CD4-positive, alpha-beta T cell treated with Interleukin-17A for 4 hours (primary cell): ENCODE data around the gene TP53BP2.
"Not testable (repeated sequence)": the region's sequence is repeated elsewhere in the genome, so short reads cannot be mapped to it uniquely, and the experiment has no call there.

Source experiments
- DNase-seq: peaks from one replicate; pipeline ENCODE4 v3.0.0-alpha.2; 2020; ENCODE audit warnings: mixed read lengths

Gene TP53BP2

GRCh38 chr1:223845810-223846682 is at the start of gene TP53BP2:
Gene TP53BP2 (minus strand): TSS chr1:223845947. CDS start chr1:223845680, 267 bp downstream.
- peak; percentile 90 for DNase-seq

GRCh38 chr1:223890494-223890893 is 44.7 kb upstream of the TP53BP2 start:
- DNase-seq, result not testable (repeated sequence)

- DNase-seq, result not testable (repeated sequence)
Measured at GRCh38 chr1:223889319-223889718, 43.6 kb upstream of the TP53BP2 start.

GRCh38 chr1:223887747-223888418 is 42.1 kb upstream of the TP53BP2 start:
- no peak for DNase-seq

GRCh38 chr1:223886516-223886921 is 40.8 kb upstream of the TP53BP2 start:
- no peak for DNase-seq

GRCh38 chr1:223885614-223886013 is 39.9 kb upstream of the TP53BP2 start:
- no peak for DNase-seq

GRCh38 chr1:223878598-223879325 is 33.0 kb upstream of the TP53BP2 start:
- DNase-seq, result no peak

- no peak for DNase-seq
Measured at GRCh38 chr1:223877804-223878203, 32.1 kb upstream of the TP53BP2 start.

GRCh38 chr1:223876590-223876989 is 30.8 kb upstream of the TP53BP2 start:
- no peak for DNase-seq

GRCh38 chr1:223873044-223873443 is 27.3 kb upstream of the TP53BP2 start:
- no peak for DNase-seq

GRCh38 chr1:223872308-223872901 is 26.7 kb upstream of the TP53BP2 start:
- DNase-seq, result no peak

- DNase-seq, result no peak
Measured at GRCh38 chr1:223870617-223871574, 25.1 kb upstream of the TP53BP2 start.

- DNase-seq, result not testable (repeated sequence)
Measured at GRCh38 chr1:223864599-223865368, 19.0 kb upstream of the TP53BP2 start.

GRCh38 chr1:223864084-223864483 is 18.3 kb upstream of the TP53BP2 start:
- no peak for DNase-seq

GRCh38 chr1:223861904-223862303 is 16.2 kb upstream of the TP53BP2 start:
- no peak for DNase-seq

GRCh38 chr1:223860051-223860622 is 14.4 kb upstream of the TP53BP2 start:
- no peak for DNase-seq

- no peak for DNase-seq
Measured at GRCh38 chr1:223859058-223859457, 13.3 kb upstream of the TP53BP2 start.

GRCh38 chr1:223856386-223856785 is 10.6 kb upstream of the TP53BP2 start:
- no peak for DNase-seq

GRCh38 chr1:223853748-223854147 is 8.0 kb upstream of the TP53BP2 start:
- no peak for DNase-seq

- no peak for DNase-seq
Measured at GRCh38 chr1:223853275-223853674, 7.5 kb upstream of the TP53BP2 start.

- DNase-seq, result no peak
Measured at GRCh38 chr1:223852337-223852736, 6.6 kb upstream of the TP53BP2 start.
